IMR-90 (cell line): ENCODE results near the gene SREBF2. TPM values are rescaled to one million over a fixed set of nuclear protein-coding genes. Genes with fewer than 3 reads are reported as not detected.

Source experiments
- ATAC-seq: fragments of 200-7000 bp; cut with Tn5 transposase; 2 replicates; pipeline ENCODE4 v1.9.1; 2020; ENCODE audit warnings: low read depth, mild to moderate bottlenecking, moderate library complexity
- BruUV-seq: library from RNA; stranded (reverse); fragments of 400-500 nt; replicated peaks from 2 replicates; lab custom pipeline; 2021; lab: Mats Ljungman, UMichigan
- CTCF ChIA-PET: fragments of 300-600 bp; formaldehyde crosslinking; extraction: SDS; loops from one replicate; lab custom pipeline; 2021; ENCODE audit warnings: antibody characterized with exemption; lab: Yijun Ruan, JAX
- POLR2A ChIA-PET: fragments of 300-600 bp; sonication (Branson Sonifier 250); formaldehyde crosslinking; loops from one replicate; lab custom pipeline; 2022; ENCODE audit warnings: antibody characterized with exemption; ENCODE audit not compliant: unreplicated experiment; lab: Charles Lee
- DNase-seq: peaks from one replicate; pipeline ENCODE4 v3.0.0; 2013
- H2AFZ ChIP-seq: replicated peaks from 2 replicates; pipeline ENCODE3; 2013; ENCODE audit warnings: low read length, mild to moderate bottlenecking; ENCODE audit not compliant: poor library complexity
- H2AK5ac ChIP-seq: 2 replicates; pipeline ENCODE4 v1.6.1; 2013; ENCODE audit warnings: low read depth, low read length, inconsistent platforms
- H2AK9ac ChIP-seq: replicated peaks from 2 replicates; pipeline ENCODE3; 2013; ENCODE audit warnings: mild to moderate bottlenecking, low read depth, low read length, moderate library complexity; ENCODE audit not compliant: poor library complexity
- H2BK120ac ChIP-seq: 2 replicates; pipeline ENCODE4 v1.6.1; 2013; ENCODE audit warnings: low read depth, low read length, inconsistent platforms
- H2BK15ac ChIP-seq: 3 replicates; pipeline ENCODE4 v1.6.1; 2013; ENCODE audit warnings: low read depth, low read length, inconsistent platforms
- H2BK20ac ChIP-seq: 2 replicates; pipeline ENCODE4 v1.6.1; 2013; ENCODE audit warnings: low read depth, mild to moderate bottlenecking, inconsistent platforms, low read length, moderate library complexity
- H2BK5ac ChIP-seq: 2 replicates; pipeline ENCODE4 v1.6.1; 2013; ENCODE audit warnings: mild to moderate bottlenecking, low read depth, low read length, inconsistent platforms; ENCODE audit not compliant: poor library complexity, severe bottlenecking
- H3K14ac ChIP-seq: replicated peaks from 2 replicates; pipeline ENCODE4 v1.6.1; 2013; ENCODE audit warnings: low read depth, low read length, inconsistent platforms
- H3K18ac ChIP-seq: 2 replicates; pipeline ENCODE4 v1.6.1; 2013; ENCODE audit warnings: low read depth, low read length, control low read depth
- H3K23ac ChIP-seq: 2 replicates; pipeline ENCODE4 v1.6.1; 2013; ENCODE audit warnings: low read depth, low read length, inconsistent platforms
- H3K27ac ChIP-seq: 2 replicates; pipeline ENCODE4 v1.5.1; 2013; ENCODE audit warnings: mild to moderate bottlenecking, control low read depth, low read length; ENCODE audit not compliant: insufficient read depth
- H3K27me3 ChIP-seq: 2 replicates; pipeline ENCODE4 v1.6.1; 2013; ENCODE audit warnings: low read length; ENCODE audit not compliant: control insufficient read depth, insufficient read depth
- H3K36me3 ChIP-seq: 2 replicates; pipeline ENCODE4 v1.6.1; 2013; ENCODE audit warnings: low read length, mixed read lengths; ENCODE audit not compliant: control insufficient read depth, insufficient read depth
- H3K4ac ChIP-seq: 2 replicates; pipeline ENCODE4 v1.6.1; 2013; ENCODE audit warnings: low read depth, low read length, inconsistent platforms
- H3K4me1 ChIP-seq: 2 replicates; pipeline ENCODE4 v1.6.1; 2013; ENCODE audit warnings: low read length, mixed read lengths; ENCODE audit not compliant: control insufficient read depth, insufficient read depth
- H3K4me2 ChIP-seq: 2 replicates; pipeline ENCODE4 v1.6.1; 2013; ENCODE audit warnings: low read depth, mild to moderate bottlenecking, control low read depth, low read length, moderate library complexity
- H3K4me3 ChIP-seq: 2 replicates; pipeline ENCODE4 v1.5.1; 2013; ENCODE audit warnings: low read depth, mild to moderate bottlenecking, control low read depth, low read length, moderate library complexity; ENCODE audit not compliant: insufficient read depth
- H3K56ac ChIP-seq: 2 replicates; pipeline ENCODE4 v1.6.1; 2013; ENCODE audit warnings: low read length, inconsistent platforms; ENCODE audit not compliant: insufficient read depth; ENCODE audit errors: extremely low read depth
- H3K79me1 ChIP-seq, 2 experiments: 2 replicates each; pipeline ENCODE4 v1.6.1; 2013; ENCODE audit warnings: low read length in 2 of 2, inconsistent platforms in 1 of 2, low read depth in 1 of 2
- H3K9ac ChIP-seq: 2 replicates; pipeline ENCODE4 v1.6.1; 2013; ENCODE audit warnings: low read depth, low read length, control low read depth
- H3K9me1 ChIP-seq: 2 replicates; pipeline ENCODE4 v1.6.1; 2013; ENCODE audit warnings: low read length, inconsistent platforms; ENCODE audit not compliant: insufficient read depth
- H3K9me3 ChIP-seq: 2 replicates; pipeline ENCODE4 v1.6.1; 2013; ENCODE audit warnings: low read length; ENCODE audit not compliant: control insufficient read depth, insufficient read depth
- H4K20me1 ChIP-seq: 2 replicates; pipeline ENCODE4 v1.6.1; 2013; ENCODE audit warnings: low read length, inconsistent platforms; ENCODE audit not compliant: insufficient read depth
- H4K5ac ChIP-seq: 2 replicates; pipeline ENCODE4 v1.6.1; 2013; ENCODE audit warnings: mild to moderate bottlenecking, low read depth, low read length, control low read depth
- H4K8ac ChIP-seq, 2 experiments: 2 replicates each; pipeline ENCODE4 v1.6.1; 2013; ENCODE audit warnings: low read depth in 2 of 2, low read length in 2 of 2, control low read depth in 1 of 2, inconsistent platforms in 1 of 2
- H4K91ac ChIP-seq: 2 replicates; pipeline ENCODE4 v1.6.1; 2013; ENCODE audit warnings: low read depth, low read length, inconsistent platforms; ENCODE audit not compliant: insufficient read depth
- BHLHE40 ChIP-seq: fragments of 150-350 bp; IDR thresholded peaks from 2 replicates; pipeline ENCODE4 v1.6.1; 2016; ENCODE audit warnings: mild to moderate bottlenecking, low read depth, low read length
- MAFK ChIP-seq: IDR thresholded peaks from 2 replicates; pipeline ENCODE4 v1.6.1; 2012; ENCODE audit warnings: low read depth, low read length, improper control_type of control experiment
- RFX5 ChIP-seq: IDR thresholded peaks from 2 replicates; pipeline ENCODE4 v1.8.0; 2012; ENCODE audit warnings: low read depth, mild to moderate bottlenecking, low read length, moderate library complexity
- WGBS, 2 experiments: methylation state at CpG; one replicate each; pipeline versions ENCODE4 v1.1.5 to v1.1.7; 2013; ENCODE audit warnings: missing lambda C conversion rate in 2 of 2; ENCODE audit not compliant: insufficient read length in 1 of 2; ENCODE audit errors: extremely low coverage in 2 of 2; 5-methylcytosine and 5-hydroxymethylcytosine counted together
- dilution Hi-C: fragments of 300-500 bp; cut with HindIII; formaldehyde crosslinking; loops from one replicate; pipeline ENCODE4 v1.14.3; 2018; ENCODE audit warnings: low sequenced_read_pairs; ENCODE audit not compliant: unreplicated experiment
- in situ Hi-C: fragments of 300-500 bp; cut with MboI; formaldehyde crosslinking; loops from 3 replicates; pipeline ENCODE4 v1.14.3; 2019; ENCODE audit warnings: low sequenced_read_pairs, inconsistent platforms, mixed read lengths
- intact Hi-C: fragments of 100-400 bp; cut with micrococcal nuclease; formaldehyde crosslinking; loops from 2 replicates; pipeline ENCODE4 v1.10.0; 2022
- polyA plus RNA-seq, 3 experiments: library from polyadenylated mRNA; depleted of rRNA; stranded (reverse); fragments of >200 nt; gene quantifications; 2 replicates each; pipeline ENCODE4 v1.2.3, GENCODE V29; 2012; ENCODE audit warnings: low replicate concordance in 1 of 3
- total RNA-seq: library from RNA; depleted of rRNA; stranded (reverse); fragments of >200 nt; gene quantifications from 2 replicates; pipeline ENCODE4 v1.2.3, GENCODE V29; 2012

The SREBF2 gene
- total and polyA plus RNA-seq, 2 of the 4 experiments (the other 2 are of a cell fraction): 8.1 to 47.4 TPM

GRCh38 chr22:41862530-41863266 lies 29.8 kb downstream of the SREBF2 start:
- ChIA-PET CTCF (interaction anchor here (0.9 kb wide), 1 partner anchor 79 kb away, joined by 3 read pairs; no protein-coding TSS in a partner anchor), POLR2A (no interaction called here)
- no peak overlapping the region for H2AK9ac ChIP-seq
- H4K20me1 ChIP-seq: peaks cover 24% of the 10 kb centered on the region; the same call in 1 of the 2 replicates
- ATAC-seq (peak; percentile 48), DNase-seq (peak; percentile 25)
- no peak overlapping the region for H2BK15ac ChIP-seq
- 0 out of 2 replicates have a peak overlapping the region, but pooled peaks have one; percentile 3 for H3K4me2 ChIP-seq
- H4K91ac ChIP-seq: no peak overlapping the region
- no peak overlapping the region for H2AFZ ChIP-seq
- no CpG with 5 or more reads among the region's 11 CpGs for WGBS, 2 experiments
- peaks cover 20% of the 10 kb centered on the region for H3K9me1 ChIP-seq
- in situ Hi-C loops: no loop called here
- TF ChIP-seq MAFK: no peak
- no peak for TF ChIP-seq BHLHE40
- no peak for TF ChIP-seq RFX5
- peak overlapping the region; percentile 26; the same call in 1 of the 2 replicates for H3K14ac ChIP-seq
- H3K9me3 ChIP-seq: no peaks in the 10 kb centered on the region
- no peak overlapping the region for H2BK20ac ChIP-seq
- H3K4me3 ChIP-seq: no peak overlapping the region
- no peak overlapping the region for H3K23ac ChIP-seq
- no peak overlapping the region for H3K18ac ChIP-seq
- 0 out of 2 replicates have a peak overlapping the region, but pooled peaks have one; percentile 12 for H4K5ac ChIP-seq
- no peak overlapping the region for H3K4ac ChIP-seq
- H3K27ac ChIP-seq: no peak overlapping the region
- H2AK5ac ChIP-seq: no peak overlapping the region
- H3K27me3 ChIP-seq: no peaks in the 10 kb centered on the region
- no peak overlapping the region for H3K9ac ChIP-seq
- no peak overlapping the region for H3K56ac ChIP-seq
- peaks cover 16% of the 10 kb centered on the region for H3K4me1 ChIP-seq
- peaks cover 5% of the 10 kb centered on the region for H3K36me3 ChIP-seq
- no peak overlapping the region for H2BK120ac ChIP-seq
- BruUV-seq: no TSS peak
- dilution Hi-C loops: no loop called here
- intact Hi-C loops: no loop called here
- peak overlapping the region in 1 of 2 experiments; percentile 8; a peak in 1 of 4 replicates for H4K8ac ChIP-seq
- peaks cover 7 to 56% of the 10 kb centered on the region in 2 experiments; a peak in 3 of 4 replicates for H3K79me1 ChIP-seq
- H2BK5ac ChIP-seq: no peak overlapping the region
